GM21447 (cell line): ENCODE results near the gene CMTM6.
A peak's percentile ranks its signal among the peaks of the same experiment; 100 is the strongest.
"Not testable (repeated sequence)": the region's sequence is repeated elsewhere in the genome, so short reads cannot be mapped to it uniquely, and the experiment has no call there.

Experiments used
- ATAC-seq: cut with Tn5 transposase; IDR thresholded peaks from one replicate; pipeline ENCODE4 v1.9.1; 2021; ENCODE audit not compliant: unreplicated experiment

Gene CMTM6, protein sequence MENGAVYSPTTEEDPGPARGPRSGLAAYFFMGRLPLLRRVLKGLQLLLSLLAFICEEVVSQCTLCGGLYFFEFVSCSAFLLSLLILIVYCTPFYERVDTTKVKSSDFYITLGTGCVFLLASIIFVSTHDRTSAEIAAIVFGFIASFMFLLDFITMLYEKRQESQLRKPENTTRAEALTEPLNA

DNA sequence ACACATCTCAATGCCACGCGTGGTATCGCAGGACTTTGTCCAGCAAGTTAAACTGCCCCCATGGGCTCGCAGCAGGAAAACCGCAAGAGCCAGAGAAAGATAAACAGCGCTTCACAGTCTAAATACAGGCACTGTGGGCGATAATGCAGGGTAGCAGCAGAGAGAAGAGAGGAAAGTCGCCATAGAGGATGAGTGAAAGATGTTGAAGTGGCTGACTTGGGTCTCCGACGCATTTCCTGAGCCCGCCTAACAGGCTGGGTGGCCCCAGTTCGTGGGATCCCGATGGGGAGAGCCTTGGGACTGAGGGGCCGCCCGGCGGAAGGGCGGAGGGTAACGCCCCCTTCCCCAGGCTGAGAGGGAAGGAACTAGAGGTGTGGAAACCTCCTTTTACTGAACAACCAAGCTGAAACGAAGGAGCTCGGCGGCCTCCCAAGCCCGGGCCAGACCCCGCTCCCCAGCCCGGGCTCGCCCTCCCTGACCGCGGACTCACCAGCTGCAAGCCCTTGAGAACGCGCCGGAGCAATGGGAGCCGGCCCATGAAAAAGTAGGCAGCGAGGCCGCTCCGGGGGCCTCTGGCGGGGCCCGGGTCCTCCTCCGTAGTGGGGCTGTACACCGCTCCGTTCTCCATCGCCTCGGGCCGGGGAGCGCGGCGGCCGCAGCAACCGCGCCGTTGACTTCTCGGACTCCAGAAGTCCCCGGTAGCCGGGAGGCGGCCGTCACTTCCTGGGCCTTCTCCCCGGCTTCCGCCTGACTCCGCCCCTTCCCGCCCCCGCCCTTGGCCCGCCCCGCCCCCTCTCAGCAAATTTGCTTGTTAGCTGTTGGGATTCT lies at the start of gene CMTM6:
Gene CMTM6, minus strand, starts transcription at position 735 of the 828 bp plus-strand sequence. Its CDS starts 107 bp downstream, at position 628.
- peak; percentile 79 for ATAC-seq

DNA sequence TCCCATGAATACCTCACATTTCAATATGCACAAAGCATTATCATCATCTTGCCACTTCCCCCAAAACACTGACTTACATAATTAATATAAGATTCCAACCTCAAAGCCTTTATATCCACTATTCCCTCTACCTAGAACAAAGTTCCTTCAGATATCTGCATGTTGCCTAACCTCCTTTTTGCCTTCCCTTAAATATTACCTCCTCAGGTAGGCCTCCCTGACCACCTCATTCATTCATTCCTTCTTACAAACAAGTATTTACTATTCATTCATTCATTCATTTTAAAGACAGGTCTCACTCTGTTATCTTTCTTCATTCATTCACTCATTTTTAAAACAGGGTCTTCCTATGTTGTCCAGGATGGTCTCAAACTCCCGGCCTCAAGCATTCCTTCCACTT lies 49.4 kb upstream of the CMTM6 start:
- no peak for ATAC-seq

DNA sequence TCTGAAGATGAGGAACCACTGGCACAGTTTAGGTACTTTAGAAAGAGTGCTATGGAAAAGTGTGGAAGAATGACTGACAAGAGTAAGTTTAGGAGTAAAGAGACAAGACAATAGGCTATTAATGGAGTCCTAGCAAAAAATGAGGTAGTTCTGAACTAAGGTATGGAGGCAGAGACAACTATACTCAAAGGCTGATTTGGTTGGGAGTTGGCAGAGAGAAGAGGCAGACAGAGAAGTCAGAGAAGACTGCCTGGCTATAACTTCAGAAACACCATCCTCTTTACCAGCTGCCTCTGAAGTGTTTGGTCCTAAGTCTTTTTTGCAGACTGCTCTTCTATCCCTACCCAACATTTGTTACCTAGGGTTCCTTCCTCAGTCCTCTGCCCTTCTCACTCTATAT lies 48.8 kb upstream of the CMTM6 start:
- no peak for ATAC-seq

DNA sequence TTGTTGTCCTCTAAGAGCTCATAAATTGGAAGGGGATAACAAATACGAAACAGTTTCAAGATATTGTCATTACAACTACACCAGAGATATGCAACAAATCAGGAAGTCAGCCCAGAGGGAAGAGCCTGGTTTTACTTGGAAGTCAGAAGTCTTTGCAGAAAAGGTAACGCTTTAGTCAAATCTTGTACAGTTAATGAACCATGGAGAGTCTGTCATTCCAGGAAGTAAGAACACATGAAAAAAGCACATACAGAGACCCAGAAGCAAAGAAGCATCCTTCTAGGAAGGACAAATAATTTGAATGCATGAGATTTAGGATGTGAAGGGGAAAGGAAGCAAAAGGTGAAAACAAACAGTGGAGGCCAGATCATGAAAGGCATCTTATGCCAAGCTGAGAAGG lies 48.4 kb upstream of the CMTM6 start:
- ATAC-seq = peak; percentile 50

DNA sequence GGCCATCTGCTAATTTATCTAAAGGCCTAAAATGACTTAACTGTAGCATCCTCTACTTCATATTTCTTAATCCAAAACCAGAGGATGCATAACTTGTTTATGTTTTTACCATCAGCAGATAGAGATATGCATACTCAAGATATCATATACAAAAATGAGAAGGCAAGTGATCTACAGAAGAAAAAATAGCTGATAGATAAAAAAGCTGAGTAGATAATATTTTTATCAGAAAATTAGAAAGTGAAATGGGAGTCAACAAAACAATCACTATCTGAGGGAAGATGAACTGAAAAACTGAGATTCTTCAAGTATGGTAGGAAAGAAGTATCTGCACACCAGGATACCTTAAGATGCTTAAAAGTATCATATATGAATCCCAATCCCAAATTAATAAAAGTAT lies 42.7 kb upstream of the CMTM6 start:
- ATAC-seq = no peak

DNA sequence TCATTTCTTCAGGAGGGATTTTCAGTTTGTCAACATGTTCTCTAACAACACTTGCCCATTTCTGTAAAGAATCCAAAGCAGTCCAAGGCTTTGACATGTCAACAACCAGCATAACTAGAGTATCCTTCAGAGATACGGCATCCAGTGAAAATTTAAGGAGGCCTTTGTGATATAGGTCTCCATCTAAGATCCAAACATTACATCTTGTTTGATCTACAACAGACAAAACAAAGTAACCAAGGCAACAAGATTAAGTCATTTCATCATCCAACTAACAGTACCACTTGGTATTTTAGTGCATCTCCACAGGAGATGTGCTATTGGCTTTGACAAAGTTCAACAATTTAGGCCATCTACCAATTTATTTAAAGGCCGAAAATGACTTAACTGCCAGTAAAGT lies 42.2 kb upstream of the CMTM6 start:
- no peak for ATAC-seq

DNA sequence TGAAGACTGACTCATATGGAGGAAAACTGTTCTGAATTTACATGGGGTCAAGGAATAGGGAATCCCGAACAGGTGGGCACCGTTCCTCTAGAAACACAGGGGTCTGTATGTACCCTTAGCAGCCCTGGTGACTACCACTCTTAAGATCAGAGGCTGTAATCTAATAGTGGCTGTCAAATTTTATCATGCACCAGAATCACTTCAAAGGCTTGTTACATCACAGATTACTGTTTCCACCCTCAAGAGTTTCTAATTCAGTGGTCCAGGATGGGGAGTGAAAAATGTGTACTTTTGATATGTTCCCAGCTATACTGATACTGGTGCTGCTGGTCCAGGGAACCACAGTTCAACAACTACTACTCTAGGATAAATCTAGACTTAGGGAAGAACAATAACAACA lies 40.2 kb upstream of the CMTM6 start:
- ATAC-seq = no peak

DNA sequence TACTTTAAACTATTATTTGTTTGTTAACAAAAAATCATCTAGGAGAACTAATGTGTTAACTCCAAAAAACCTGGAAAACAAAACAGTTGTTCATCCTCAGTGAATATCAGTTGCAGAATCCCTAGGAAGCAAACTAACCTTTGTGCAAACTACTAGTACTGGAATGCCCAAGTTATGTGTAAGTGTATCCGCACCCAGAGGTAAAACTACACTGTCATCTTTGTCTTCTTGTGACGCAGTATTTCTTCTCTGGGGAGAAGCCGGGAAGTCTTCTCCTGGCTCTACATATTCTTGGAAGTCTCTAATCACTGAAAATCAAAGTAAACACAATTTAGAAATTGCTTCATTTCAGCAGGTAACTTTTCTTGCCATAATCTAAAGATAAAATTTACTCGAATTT lies 38.2 kb upstream of the CMTM6 start:
- ATAC-seq = no peak

DNA sequence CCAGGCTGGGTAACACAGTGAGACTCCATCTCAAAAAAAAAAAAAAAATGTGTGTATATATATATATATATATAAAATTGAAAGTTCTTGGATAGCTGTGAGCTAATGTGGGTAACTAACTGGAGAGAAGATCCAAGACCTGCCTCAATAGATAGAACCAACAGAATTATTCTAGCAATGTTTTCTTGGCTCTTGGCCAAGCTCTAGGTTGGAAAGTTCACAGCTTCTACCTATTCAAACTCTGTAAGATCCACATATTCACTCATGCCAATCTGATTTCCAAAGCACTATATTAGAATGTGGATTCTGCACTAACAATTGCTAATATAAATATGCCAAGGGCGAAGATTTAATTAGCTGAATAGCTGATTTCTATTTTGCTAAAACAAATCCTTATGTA lies 29.8 kb upstream of the CMTM6 start:
- ATAC-seq = no peak

DNA sequence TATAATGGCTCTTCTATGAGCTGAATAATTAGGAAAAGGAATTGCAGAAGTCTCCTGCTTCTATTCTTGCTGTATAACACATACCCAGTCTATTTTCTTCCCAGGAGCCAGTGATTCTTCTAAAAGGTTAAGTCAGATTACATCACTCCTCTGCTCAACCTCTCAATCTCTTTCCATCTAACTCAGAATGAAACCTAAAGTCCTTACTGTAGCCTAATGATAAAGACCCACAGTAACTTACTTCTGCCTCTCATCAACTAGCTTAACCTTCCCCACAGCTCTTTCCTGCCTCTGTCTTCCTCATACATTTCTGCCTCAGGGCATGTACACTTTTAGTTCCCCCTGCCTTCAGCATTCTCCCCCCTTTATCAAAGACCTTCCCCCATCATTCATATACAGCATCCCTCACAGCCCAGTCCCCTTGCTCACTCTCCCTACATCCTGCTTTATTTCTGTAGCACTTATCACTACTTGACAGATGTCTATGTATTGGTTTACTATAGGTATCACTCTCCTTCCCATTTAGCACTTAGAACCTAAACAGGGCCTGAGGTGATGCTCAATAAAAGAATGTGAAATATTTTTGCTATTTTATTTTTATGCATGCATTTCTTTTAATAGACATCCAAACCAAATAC lies 28.5 kb upstream of the CMTM6 start:
- peak; percentile 53 for ATAC-seq

DNA sequence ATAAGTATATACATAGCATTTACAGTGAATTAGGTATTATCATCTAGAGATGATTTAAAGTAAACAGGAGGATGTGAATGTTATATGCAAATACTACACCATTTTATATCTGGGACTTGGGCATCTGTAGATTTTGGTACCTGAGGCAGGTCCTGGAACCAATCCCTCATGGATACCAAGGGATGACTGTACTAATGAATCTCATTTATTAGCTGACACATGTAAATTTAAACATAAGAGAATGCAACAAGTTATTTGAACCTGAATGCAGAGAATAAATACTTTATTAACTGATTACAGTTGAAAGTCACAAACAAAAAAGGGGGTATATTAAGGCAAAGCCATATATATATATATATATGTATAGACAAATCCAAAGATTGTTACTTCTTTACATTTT lies 23.1 kb upstream of the CMTM6 start:
- ATAC-seq = no peak

DNA sequence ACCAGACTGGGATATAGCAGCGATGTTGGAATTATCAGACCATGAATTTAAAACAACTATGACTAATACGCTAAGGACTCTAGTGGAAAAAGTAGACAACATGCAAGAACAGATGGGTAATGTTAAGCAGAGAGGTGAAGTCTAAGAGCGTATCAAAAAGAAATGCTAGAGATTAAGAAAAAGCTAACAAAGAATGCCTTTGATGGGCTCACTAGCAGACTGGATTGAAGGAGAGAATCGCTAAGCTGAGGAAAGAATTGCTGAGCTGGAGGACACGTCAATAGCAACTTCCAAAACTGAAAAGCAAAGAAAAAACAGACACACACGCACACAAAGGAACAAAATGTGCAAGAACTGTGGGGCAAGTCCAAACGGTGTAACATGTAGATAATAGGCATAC lies 20.0 kb upstream of the CMTM6 start:
- ATAC-seq = no peak

DNA sequence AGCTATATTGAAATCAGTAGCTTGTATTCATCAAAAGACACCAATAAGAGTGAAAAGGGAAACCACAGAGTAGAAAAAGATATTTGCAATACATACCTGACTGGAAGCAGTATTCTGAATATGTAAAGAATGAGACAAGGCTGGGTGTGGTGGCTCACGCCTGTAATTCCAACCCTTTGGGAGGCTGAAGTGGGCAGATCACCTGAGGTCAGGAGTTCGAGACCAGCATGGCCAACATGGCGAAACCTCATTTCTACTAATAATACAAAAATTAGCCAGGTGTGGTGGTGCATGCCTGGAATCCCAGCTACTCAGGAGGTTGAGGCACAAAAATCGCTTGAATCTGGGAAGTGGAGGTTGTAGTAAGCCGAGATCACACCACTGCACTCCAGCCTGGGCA lies 16.3 kb upstream of the CMTM6 start:
- not testable (repeated sequence) for ATAC-seq

DNA sequence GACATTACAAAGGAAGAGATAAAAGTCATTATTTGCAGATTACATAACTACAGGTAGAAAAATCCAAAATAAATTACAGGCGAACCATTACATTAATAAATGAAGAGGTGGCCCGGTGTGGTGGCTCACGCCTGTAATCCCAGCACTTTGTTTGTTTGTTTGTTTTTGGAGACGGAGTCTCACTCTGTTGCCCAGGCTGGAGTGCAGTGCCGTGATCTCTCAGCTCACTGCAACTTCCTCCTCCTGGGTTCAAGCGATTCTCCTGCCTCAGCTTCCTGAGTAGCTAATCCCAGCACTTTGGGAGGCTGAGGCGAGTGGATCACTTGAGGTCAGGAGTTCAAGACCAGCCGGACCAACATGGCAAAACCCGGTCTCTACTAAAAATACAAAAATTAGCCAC lies 14.1 kb upstream of the CMTM6 start:
- not testable (repeated sequence) for ATAC-seq

DNA sequence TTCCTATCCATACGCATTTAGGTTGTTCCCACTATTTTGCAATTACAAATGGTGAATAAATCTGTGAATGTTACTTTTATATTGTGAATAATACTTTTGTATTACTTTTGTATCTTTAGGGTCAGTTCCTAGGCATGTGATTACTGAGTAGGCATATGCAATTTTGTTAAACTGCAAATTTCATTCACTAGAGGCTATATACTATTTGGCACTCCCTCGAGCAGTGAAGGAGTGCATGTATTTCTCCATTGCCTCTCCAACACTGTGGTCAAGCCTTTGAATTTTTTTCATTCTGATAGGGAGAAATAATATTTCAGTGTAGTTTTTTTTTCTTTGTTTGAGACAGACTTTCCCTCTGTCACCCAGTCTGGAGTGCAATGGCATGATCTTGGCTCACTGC lies 8.4 kb upstream of the CMTM6 start:
- ATAC-seq = no peak

DNA sequence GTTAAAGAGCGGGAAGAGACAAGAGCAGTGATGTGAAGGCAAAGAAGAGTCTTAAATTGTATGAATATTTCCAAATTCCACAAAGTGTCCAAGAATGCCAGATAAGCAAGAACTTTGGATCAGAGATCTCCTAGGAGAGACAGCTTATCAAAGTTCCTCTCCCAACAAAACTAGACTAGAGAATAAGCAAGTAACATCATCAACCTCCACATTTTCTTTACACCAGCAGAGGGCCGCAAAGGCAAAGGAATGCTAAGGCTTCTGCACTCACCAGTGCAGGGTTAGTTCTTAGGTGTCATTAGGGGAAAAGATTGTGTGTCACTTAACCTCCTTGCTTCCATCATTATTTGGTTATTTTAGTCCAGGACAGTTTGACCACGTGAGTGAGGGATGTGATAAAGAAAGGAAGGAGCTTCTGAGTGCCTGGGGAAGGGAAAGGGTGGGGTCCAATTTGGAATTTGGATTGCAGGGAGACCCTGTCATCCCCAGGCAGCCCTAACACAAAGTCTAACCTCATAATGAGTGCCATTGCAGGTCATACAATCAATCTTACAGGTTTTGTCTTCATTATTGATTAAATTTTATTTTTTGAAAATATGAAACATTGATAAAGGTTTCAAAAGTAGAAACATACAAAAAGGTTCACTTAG lies 7.5 kb upstream of the CMTM6 start:
- ATAC-seq = peak; percentile 90

DNA sequence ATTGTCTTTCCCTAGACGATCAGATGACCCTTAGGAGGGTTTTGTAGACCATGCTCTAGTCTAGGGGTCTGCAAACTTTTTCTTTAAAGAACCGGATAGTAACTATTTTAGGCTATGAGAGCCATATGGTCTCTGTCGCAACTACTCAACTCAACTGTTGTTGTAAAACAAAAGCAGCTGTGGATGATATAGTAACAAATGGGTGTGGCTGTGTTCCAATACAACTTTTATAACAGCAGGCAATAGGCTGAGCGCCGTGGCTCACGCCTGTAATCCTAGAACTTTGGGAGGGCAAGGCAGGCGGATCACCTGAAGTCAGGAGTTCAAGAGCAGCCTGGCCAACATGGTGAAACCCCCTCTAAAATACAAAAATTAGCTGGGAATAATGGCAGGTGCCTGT lies 6.1 kb upstream of the CMTM6 start:
- ATAC-seq = no peak

DNA sequence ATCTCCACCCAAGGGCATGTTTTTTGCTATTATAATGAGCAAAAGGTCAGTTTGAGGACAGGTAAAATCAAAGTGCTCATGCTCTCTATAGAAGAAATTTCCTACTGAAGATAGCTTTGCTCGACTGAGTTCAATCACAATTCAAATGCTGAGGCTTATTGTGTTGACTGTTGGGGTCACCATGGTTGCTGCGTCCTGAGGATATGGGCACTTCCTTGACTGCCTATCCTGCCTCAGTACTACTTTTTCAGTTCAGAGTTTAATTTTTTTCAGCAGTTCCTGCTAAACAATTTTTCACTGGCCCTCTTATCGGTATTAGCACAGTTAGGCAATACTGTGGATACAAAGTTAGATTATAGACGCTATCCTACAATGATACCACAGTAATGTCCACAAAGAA lies 3.8 kb upstream of the CMTM6 start:
- no peak for ATAC-seq

DNA sequence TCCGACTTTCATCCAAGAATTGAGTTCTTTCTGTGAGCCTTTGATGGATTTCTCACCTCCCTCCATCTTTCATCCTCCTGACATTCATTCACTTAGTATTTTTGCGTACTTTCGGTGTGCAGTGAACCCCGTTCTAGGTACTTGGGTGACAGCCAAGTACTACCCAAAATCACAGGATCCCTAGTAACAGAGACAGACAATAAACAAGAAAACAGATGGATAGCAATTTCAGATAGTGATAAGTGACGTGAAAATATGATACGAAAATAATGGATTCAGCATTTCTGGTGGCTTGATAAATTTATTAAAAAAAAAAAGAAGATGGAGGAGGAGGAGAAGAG lies 264 bp upstream of the CMTM6 start:
- peak; percentile 13 for ATAC-seq

DNA sequence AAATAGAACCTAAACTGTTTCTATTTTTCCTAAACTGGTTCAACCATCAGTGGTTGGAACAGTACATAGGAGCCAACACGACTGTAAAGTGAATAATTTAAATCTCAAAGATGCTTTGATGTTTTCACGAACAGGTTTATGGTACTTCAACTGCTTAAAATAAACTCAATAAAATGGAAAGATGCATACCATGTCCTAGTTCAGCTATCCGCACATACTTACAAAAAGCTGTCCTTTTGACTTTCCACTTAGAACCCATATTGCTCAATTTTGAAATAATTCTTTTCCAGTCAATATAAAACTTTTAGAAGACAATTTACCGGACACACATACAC lies 902 bp downstream of the CMTM6 start:
- no peak for ATAC-seq

DNA sequence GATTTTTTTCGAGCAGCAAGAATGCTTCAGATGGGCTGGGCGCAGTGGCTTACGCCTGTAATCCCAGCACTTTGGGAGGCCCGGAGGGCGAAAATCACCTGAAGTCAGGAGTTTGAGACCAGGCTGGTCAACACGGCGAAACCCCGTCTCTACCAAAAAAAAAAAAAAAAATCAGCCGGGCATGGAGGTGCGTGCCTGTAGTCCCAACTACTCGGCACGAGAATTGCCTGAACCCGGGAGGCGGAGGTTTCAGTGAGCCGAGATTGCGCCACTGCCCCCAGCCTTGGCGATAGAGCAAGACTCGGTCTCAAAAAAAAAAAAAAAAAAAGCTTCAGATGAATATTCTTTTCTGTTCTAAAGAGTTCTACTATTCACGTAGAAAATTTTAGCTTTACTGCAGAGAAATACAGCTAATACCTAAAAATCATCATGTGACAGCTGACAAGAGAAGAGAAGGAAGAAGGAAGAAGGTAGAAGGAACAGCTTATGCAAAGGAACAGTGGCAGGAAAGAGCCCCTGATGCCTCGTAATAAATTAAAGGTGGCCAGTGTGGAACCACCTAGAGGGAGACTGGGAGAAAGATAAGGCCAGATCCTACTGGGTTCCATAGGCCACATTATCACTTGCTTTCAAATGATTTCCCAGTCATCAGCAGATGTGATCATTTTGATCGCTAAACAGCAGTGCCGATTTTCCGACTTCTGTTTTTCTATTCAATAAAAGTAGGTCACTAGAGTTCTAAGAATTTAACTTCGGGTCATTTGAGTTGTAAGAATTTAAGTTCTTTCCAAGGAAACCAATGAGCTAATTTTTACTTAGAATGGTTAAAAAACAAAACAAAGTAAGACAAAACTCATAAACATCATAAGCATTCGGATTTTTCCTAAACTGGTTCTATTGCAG lies 1.5 kb downstream of the CMTM6 start:
- no peak for ATAC-seq
